ENCODE results near the gene HMGCR.

- TF ChIP-seq CTCF (conservative IDR thresholded peaks at IDR 0.05; ENCODE audit: low read length): no peak
- TF ChIP-seq EZH2phosphoT487 (IDR thresholded peaks at IDR 0.05; ENCODE audit: borderline replicate concordance, low read depth, low read length): no peak
Measured at GRCh38 chr5:75306746-75307145, 30.3 kb upstream of the HMGCR start.
